ENCODE results near the gene SH3D19.
"Not testable (repeated sequence)": the region's sequence is repeated elsewhere in the genome, so short reads cannot be mapped to it uniquely, and the experiment has no call there.

The SH3D19 gene

GRCh38 chr4:151321586-151321985 is 3.8 kb downstream of the SH3D19 start:
- no peak for DNase-seq (ENCODE audit: low spot score)

DNA sequence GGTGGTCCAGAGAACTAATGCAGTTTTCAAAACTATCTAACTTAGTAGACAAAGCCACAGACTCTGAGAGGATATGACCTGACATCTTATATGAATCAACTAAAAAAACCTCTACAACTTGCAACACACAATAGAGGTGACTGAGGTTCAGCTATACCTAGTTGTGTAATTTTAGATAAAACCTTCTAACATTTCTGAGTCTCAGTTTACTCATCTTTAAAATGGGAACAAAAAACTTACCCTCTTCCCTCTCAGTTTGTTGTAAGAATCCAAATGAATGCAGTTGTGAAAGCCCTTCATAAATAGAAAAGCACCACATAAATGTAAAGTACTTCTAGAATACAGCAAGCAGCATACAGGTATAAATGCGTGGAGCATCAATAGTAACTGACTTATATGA is 5.9 kb downstream of the SH3D19 start:
- DNase-seq (ENCODE audit: low spot score), result no peak

- DNase-seq (ENCODE audit: low spot score), result no peak
Observed at GRCh38 chr4:151318307-151319006, 6.9 kb downstream of the SH3D19 start.

DNA sequence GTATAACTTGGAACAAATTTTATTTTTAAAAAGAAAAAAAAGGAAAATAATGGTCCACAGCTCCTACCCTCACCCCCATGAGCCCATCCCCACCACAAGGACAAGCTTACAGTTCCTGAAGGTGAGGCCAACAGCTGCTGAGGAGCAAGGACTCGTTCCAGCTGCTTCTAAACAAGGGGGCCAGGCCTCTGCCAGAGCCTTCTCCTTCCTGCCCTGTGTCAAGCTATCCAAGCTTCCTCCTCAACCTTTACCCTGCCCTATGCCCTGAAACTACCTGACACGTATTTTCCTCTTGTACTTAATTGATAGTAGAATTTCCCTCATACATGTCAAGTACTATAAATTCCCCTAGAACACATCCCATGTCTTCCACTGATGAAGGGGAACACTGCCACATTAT is 8.8 kb downstream of the SH3D19 start:
- DNase-seq (ENCODE audit: low spot score), result no peak

- DNase-seq (ENCODE audit: low spot score), result no peak
Observed at GRCh38 chr4:151315212-151315886, 10.1 kb downstream of the SH3D19 start.

GRCh38 chr4:151314479-151314878 is 10.9 kb downstream of the SH3D19 start:
- DNase-seq (ENCODE audit: low spot score), result no peak

GRCh38 chr4:151314010-151314355 is 11.4 kb downstream of the SH3D19 start:
- no peak for DNase-seq (ENCODE audit: low spot score)

DNA sequence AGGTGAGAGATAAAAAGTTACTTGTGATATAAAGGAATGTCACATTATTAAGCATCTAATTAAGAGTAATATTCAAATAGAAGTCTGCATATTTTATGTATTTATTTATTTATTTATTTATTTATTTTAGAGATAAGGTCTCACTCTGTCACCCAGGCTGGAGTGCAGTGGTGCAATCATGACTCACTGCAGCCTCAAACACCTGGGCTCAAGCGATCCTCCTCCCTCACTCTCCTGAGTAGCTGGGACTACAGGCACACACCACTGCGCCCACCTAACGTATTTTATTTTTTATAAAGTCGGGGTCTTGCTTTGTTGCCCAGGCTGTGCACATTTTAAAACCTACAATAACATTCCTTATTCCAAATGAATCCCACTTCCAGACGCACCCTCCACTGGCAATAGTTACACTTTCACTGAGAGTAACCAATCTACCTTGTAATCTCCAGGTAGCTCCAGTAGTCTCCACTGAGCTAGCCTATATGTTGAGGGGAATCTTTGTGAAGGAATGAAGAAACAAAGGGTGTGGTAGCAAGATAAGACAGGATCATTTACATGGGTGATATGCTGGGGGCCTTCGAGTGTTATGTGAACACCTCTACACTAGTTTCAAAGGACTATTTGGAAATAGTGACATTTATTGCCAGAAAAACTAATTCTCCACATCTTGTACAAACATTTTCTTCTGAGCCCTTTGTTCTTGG is 11.9 kb downstream of the SH3D19 start:
- DNase-seq (ENCODE audit: low spot score), result no peak

DNA sequence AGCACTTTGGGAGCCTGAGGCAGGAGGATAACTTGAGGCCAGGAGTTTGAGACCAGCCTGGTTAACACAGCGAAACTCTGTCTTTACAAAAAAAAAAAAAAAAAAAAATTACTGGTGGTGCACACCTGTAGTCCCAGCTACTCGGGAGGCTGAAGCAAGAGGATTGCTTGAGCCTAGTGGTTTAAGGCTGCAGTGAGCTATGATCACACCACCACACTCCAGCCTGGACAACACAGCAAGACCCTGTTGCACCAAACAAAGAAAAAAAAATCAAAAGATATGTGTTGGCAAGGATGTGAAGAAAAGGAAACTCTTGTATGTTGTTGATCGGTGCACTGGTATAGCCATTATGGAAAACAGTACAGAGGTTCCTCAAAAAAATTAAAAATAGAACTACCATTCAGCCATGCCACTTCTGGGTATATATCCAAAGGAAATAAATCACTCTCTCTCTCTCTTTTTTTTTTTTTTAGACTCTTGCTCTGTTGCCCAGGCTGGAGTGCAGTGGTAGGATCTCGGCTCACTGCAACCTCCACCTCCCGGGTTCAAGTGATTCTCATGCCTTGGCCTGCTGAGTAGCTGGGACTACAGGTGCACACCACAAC is 15.2 kb downstream of the SH3D19 start:
- no peak for DNase-seq (ENCODE audit: low spot score)

DNA sequence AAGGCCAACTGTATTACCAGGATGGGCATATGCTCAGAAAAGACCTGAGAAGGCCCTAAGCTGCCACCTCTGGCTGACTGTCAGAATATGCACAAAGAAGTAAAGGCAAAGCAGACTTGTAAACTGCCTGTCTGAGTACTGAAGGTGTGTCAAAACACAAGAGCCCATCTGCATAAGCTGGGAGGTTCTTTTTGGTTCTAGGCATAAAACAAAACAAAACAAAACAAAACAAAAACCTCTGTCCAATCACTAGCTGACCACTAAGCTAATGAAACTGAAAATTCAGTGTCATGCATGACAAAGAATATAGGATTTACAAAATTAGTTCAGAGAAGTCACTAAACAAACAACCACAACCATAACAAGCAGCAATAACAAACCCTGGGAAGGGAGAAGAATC is 20.6 kb downstream of the SH3D19 start:
- DNase-seq (ENCODE audit: low spot score), result no peak

- DNase-seq (ENCODE audit: low spot score), result no peak
Observed at GRCh38 chr4:151304226-151304625, 21.2 kb downstream of the SH3D19 start.

DNA sequence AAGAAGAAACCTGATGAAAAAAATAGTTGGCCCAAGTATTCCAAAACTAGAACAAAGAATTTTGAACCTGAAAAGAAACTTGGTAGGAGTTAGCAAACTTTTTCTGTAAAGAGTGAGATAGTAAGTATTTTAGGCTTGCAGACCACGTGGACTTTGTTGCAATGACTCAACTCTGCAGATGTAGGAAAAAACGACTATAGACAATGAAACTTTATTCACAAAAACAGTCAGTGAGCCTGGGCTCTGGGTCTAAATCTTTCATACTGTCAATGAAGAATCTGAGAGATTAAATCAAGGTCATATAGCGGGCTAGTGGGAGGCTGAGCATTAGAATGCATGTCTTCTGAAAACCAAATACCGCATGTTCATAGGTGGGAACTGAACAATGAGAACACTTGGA is 23.0 kb downstream of the SH3D19 start:
- DNase-seq (ENCODE audit: low spot score), result peak; percentile 36

DNA sequence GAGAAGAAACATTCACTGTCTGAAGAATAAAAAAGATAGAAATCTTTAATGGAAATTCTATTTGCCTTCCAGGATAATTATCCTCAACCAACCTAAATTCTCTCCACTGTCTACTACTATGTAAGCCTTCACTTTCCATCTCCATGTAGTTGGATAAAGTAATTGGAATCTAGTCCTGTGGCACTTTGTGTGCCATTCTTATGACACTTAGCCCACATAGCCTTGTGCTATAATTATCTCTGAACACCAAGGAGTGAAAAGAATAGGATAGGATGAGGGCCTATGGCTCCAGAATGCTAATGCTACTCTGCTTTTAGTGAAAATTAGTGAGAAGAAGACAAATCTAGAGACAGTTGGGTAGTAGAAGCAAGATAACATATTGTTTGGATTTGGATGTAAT is 28.2 kb downstream of the SH3D19 start:
- no peak for DNase-seq (ENCODE audit: low spot score)

- DNase-seq (ENCODE audit: low spot score), result no peak
Observed at GRCh38 chr4:151296227-151296626, 29.2 kb downstream of the SH3D19 start.

GRCh38 chr4:151294833-151295496 is 30.4 kb downstream of the SH3D19 start:
- DNase-seq (ENCODE audit: low spot score), result no peak

- DNase-seq (ENCODE audit: low spot score), result no peak
Observed at GRCh38 chr4:151292038-151292437, 33.4 kb downstream of the SH3D19 start.

DNA sequence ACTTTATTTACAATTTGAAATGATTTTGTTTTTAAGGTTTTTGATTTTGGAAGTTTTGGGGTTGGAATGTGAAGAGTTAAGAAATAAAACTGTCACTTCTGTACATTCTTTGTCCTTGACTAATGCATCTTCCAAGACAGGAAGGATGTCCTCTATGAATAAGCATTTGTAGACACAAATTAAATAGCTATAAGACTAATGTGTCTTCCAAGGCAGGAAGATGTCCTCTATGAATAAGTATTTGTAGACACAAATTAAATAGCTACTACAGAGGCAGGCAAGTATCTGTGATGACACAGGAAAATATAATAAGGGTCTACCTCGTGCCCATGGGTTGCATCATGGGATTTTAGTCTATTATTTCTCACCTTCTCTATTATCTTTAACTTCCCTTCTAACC is 33.9 kb downstream of the SH3D19 start:
- peak; percentile 14 for DNase-seq (ENCODE audit: low spot score)

GRCh38 chr4:151287409-151287808 is 38.0 kb downstream of the SH3D19 start:
- no peak for DNase-seq (ENCODE audit: low spot score)

- no peak for DNase-seq (ENCODE audit: low spot score)
Observed at GRCh38 chr4:151284534-151285245, 40.7 kb downstream of the SH3D19 start.

GRCh38 chr4:151276787-151277562 is 48.4 kb downstream of the SH3D19 start, which contains the start of gene PRSS48:
TSS of gene PRSS48 (plus strand) at chr4:151277161. CDS start at chr4:151277173, 12 bp downstream.
- DNase-seq (ENCODE audit: low spot score), result peak; percentile 67

- DNase-seq (ENCODE audit: low spot score), result not testable (repeated sequence)
Observed at GRCh38 chr4:151268905-151269304, 56.5 kb downstream of the SH3D19 start.

Data from AG08395 (cell line).